Panc1 (cell line): ENCODE data around the gene FBXO15. TPM values are rescaled to one million over a fixed set of nuclear protein-coding genes. Genes with fewer than 3 reads are reported as not detected.

Source experiments
- ATAC-seq: fragments of 200-7000 bp; cut with Tn5 transposase; 2 replicates; pipeline ENCODE4 v1.9.1; 2020; ENCODE audit warnings: mild to moderate bottlenecking, moderate library complexity
- BruUV-seq: library from RNA; stranded (reverse); fragments of 400-500 nt; replicated peaks from 2 replicates; lab custom pipeline; 2021; lab: Mats Ljungman, UMichigan
- CTCF ChIA-PET: fragments of 300-600 bp; sonication (Branson Sonifier 250); formaldehyde crosslinking; loops from one replicate; lab custom pipeline; 2022; ENCODE audit warnings: antibody characterized with exemption; lab: Charles Lee
- POLR2A ChIA-PET: fragments of 300-600 bp; sonication (Branson Sonifier 250); formaldehyde crosslinking; loops from one replicate; lab custom pipeline; 2022; ENCODE audit warnings: antibody characterized with exemption; lab: Charles Lee
- DNase-seq: peaks from one replicate; pipeline ENCODE4 v3.0.0-alpha.2; 2010; ENCODE audit warnings: low read depth, low spot score
- H3K27ac ChIP-seq: 2 replicates; pipeline ENCODE4 v1.5.1; 2011; ENCODE audit warnings: mild to moderate bottlenecking, low read length, inconsistent platforms
- H3K27me3 ChIP-seq: fragments of 200-500 bp; sonication (Bioruptor generic); 2 replicates; pipeline ENCODE4 v1.6.0; 2014; ENCODE audit warnings: low read length, inconsistent platforms; ENCODE audit not compliant: control insufficient read depth, insufficient read depth
- H3K36me3 ChIP-seq: fragments of 200-500 bp; sonication (Bioruptor generic); 2 replicates; pipeline ENCODE4 v1.5.1; 2014; ENCODE audit warnings: inconsistent platforms, mild to moderate bottlenecking, low read length, moderate library complexity; ENCODE audit not compliant: control insufficient read depth, insufficient read depth
- H3K4me1 ChIP-seq: 2 replicates; pipeline ENCODE4 v1.5.1; 2011; ENCODE audit warnings: inconsistent platforms, mild to moderate bottlenecking, low read length, moderate library complexity; ENCODE audit not compliant: control insufficient read depth, insufficient read depth
- H3K4me3 ChIP-seq, 2 experiments: 2 replicates each; pipeline ENCODE4 v1.5.1; 2011 to 2012; ENCODE audit warnings: low read depth in 2 of 2, low read length in 2 of 2, mild to moderate bottlenecking in 2 of 2, inconsistent platforms in 1 of 2, moderate library complexity in 1 of 2
- H3K9me3 ChIP-seq: fragments of 200-500 bp; sonication (Bioruptor generic); 2 replicates; pipeline ENCODE4 v1.5.1; 2014; ENCODE audit warnings: low read depth, mild to moderate bottlenecking, inconsistent platforms, low read length, moderate library complexity; ENCODE audit not compliant: control insufficient read depth, insufficient read depth
- POLR2AphosphoS5 ChIP-seq: IDR thresholded peaks from 2 replicates; pipeline ENCODE4 v1.6.1; 2012; ENCODE audit warnings: mild to moderate bottlenecking, low read depth, low read length, moderate library complexity
- SIN3A ChIP-seq: IDR thresholded peaks from 2 replicates; pipeline ENCODE4 v1.6.1; 2012; ENCODE audit warnings: low read depth, mild to moderate bottlenecking, low read length, moderate library complexity, borderline replicate concordance; ENCODE audit not compliant: insufficient read depth
- TCF7L2 ChIP-seq: IDR thresholded peaks from 2 replicates; pipeline ENCODE4 v1.6.1; 2011; ENCODE audit warnings: mild to moderate bottlenecking, low read depth, low read length, inconsistent platforms
- in situ Hi-C: cut with HindIII; loops from 2 replicates; pipeline ENCODE4 v1.10.0; 2016; ENCODE audit warnings: low sequenced_read_pairs, low pct_unique_long_range_greater_than_20kb
- intact Hi-C: fragments of 100-400 bp; cut with micrococcal nuclease; formaldehyde crosslinking; loops from one replicate; pipeline ENCODE4 v1.10.0; 2022; ENCODE audit not compliant: unreplicated experiment
- total RNA-seq: library from RNA; stranded (reverse); gene quantifications from one replicate; pipeline ENCODE4 v1.2.1, GENCODE V29; 2021; ENCODE audit not compliant: unreplicated experiment
- TF ChIP-seq, protein P1 (sequence below): fragments of 450-650 bp; IDR thresholded peaks from 2 replicates; pipeline ENCODE4 v1.5.1; 2017; ENCODE audit warnings: mild to moderate bottlenecking
- TF ChIP-seq, protein P2 (sequence below), 2 experiments: IDR thresholded peaks; 2 replicates each; pipeline ENCODE4 v1.6.1; 2011 to 2012; ENCODE audit warnings: low read depth in 2 of 2, control low read depth in 1 of 2, low read length in 1 of 2, mild to moderate bottlenecking in 1 of 2, moderate library complexity in 1 of 2; ENCODE audit not compliant: insufficient read depth in 1 of 2

The FBXO15 gene
- total RNA-seq, 1 experiment from 2014 or later, result 1.9 TPM

DNA sequence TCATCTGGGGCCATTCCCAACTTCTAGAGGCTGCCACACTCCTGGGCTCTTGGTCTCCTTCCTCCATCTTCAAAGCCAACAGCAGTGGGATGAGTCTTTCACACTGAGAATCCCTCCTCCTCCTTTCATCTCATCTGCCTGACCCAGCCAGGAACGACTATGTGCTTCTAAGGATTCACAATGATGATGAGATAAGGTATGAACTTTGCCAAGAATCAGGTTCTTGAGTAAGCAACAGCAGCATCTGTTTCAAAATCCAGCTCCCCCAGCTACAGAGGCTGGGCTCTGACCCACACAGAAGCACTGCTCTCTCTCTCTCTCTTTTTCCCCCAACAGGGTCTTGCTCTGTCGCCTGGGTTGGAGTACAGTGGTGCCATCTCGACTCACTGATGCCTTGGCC is 47.1 kb upstream of the FBXO15 start:
- ChIA-PET POLR2A (interaction anchor here (0.6 kb wide), 1 partner anchor 348 kb away, joined by 3 read pairs; no protein-coding TSS in a partner anchor), CTCF (interaction anchor here (0.6 to 1.4 kb wide), 4 partner anchors 117 to 356 kb away, joined by 3 to 10 read pairs (median 7); no protein-coding TSS in a partner anchor)
- H3K36me3 ChIP-seq, result no peaks in the 10 kb centered on the region
- intact Hi-C loops (loop anchor here (5.0 kb wide), 1 partner anchor 1568 kb away; no protein-coding TSS in a partner anchor), in situ Hi-C loops (loop anchor here (25.0 kb wide), 1 partner anchor 143 kb away; no protein-coding TSS in a partner anchor)
- H3K4me1 ChIP-seq, result no peaks in the 10 kb centered on the region
- DNase-seq, result no peak
- H3K9me3 ChIP-seq, result no peaks in the 10 kb centered on the region
- H3K4me3 ChIP-seq, result no peak overlapping the region
- BruUV-seq, result no TSS peak
- TF ChIP-seq POLR2AphosphoS5 (no peak), TCF7L2 (no peak), SIN3A (no peak)
- TF ChIP-seq, protein P1, sequence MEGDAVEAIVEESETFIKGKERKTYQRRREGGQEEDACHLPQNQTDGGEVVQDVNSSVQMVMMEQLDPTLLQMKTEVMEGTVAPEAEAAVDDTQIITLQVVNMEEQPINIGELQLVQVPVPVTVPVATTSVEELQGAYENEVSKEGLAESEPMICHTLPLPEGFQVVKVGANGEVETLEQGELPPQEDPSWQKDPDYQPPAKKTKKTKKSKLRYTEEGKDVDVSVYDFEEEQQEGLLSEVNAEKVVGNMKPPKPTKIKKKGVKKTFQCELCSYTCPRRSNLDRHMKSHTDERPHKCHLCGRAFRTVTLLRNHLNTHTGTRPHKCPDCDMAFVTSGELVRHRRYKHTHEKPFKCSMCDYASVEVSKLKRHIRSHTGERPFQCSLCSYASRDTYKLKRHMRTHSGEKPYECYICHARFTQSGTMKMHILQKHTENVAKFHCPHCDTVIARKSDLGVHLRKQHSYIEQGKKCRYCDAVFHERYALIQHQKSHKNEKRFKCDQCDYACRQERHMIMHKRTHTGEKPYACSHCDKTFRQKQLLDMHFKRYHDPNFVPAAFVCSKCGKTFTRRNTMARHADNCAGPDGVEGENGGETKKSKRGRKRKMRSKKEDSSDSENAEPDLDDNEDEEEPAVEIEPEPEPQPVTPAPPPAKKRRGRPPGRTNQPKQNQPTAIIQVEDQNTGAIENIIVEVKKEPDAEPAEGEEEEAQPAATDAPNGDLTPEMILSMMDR, result no peak
- TF ChIP-seq, protein P2, sequence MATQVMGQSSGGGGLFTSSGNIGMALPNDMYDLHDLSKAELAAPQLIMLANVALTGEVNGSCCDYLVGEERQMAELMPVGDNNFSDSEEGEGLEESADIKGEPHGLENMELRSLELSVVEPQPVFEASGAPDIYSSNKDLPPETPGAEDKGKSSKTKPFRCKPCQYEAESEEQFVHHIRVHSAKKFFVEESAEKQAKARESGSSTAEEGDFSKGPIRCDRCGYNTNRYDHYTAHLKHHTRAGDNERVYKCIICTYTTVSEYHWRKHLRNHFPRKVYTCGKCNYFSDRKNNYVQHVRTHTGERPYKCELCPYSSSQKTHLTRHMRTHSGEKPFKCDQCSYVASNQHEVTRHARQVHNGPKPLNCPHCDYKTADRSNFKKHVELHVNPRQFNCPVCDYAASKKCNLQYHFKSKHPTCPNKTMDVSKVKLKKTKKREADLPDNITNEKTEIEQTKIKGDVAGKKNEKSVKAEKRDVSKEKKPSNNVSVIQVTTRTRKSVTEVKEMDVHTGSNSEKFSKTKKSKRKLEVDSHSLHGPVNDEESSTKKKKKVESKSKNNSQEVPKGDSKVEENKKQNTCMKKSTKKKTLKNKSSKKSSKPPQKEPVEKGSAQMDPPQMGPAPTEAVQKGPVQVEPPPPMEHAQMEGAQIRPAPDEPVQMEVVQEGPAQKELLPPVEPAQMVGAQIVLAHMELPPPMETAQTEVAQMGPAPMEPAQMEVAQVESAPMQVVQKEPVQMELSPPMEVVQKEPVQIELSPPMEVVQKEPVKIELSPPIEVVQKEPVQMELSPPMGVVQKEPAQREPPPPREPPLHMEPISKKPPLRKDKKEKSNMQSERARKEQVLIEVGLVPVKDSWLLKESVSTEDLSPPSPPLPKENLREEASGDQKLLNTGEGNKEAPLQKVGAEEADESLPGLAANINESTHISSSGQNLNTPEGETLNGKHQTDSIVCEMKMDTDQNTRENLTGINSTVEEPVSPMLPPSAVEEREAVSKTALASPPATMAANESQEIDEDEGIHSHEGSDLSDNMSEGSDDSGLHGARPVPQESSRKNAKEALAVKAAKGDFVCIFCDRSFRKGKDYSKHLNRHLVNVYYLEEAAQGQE (IDR thresholded peaks at IDR 0.05; ENCODE audit: insufficient read depth in 1 of 2, low read depth in 2 of 2, low read length in 1 of 2), result no peak
- ATAC-seq, result no peak
- H3K27ac ChIP-seq, result no peak overlapping the region
- H3K27me3 ChIP-seq, result peaks cover 8% of the 10 kb centered on the region

GRCh38 chr18:74191577-74191976 is 43.9 kb upstream of the FBXO15 start:
- Histone ChIP-seq H3K4me1 (no peaks in the 10 kb centered on the region), H3K27ac (no peak overlapping the region), H3K36me3 (no peaks in the 10 kb centered on the region), H3K27me3 (peaks cover 9% of the 10 kb centered on the region), H3K4me3 (no peak overlapping the region), H3K9me3 (no peaks in the 10 kb centered on the region)
- DNase-seq (no peak), ATAC-seq (no peak)
- TF ChIP-seq TCF7L2 (no peak), SIN3A (no peak), POLR2AphosphoS5 (no peak)
- TF ChIP-seq, protein P1, result no peak
- TF ChIP-seq, protein P2 (IDR thresholded peaks at IDR 0.05; ENCODE audit: insufficient read depth in 1 of 2, low read depth in 2 of 2, low read length in 1 of 2), result no peak
- BruUV-seq, result no TSS peak
- in situ Hi-C loops (loop anchor here (25.0 kb wide), 1 partner anchor 146 kb away; no protein-coding TSS in a partner anchor), intact Hi-C loops (no loop called here)
- CTCF ChIA-PET, result no interaction called here
- POLR2A ChIA-PET, result interaction anchor here (0.6 kb wide), 1 partner anchor 111 kb away, joined by 3 read pairs; no protein-coding TSS in a partner anchor
